ENCODE results near the gene CGB5. TPM values are rescaled to one million over a fixed set of nuclear protein-coding genes. Genes with fewer than 3 reads are reported as not detected.

The CGB5 gene
- total RNA-seq, 1 donor from 2014 or later, result 6.5 TPM

DNA sequence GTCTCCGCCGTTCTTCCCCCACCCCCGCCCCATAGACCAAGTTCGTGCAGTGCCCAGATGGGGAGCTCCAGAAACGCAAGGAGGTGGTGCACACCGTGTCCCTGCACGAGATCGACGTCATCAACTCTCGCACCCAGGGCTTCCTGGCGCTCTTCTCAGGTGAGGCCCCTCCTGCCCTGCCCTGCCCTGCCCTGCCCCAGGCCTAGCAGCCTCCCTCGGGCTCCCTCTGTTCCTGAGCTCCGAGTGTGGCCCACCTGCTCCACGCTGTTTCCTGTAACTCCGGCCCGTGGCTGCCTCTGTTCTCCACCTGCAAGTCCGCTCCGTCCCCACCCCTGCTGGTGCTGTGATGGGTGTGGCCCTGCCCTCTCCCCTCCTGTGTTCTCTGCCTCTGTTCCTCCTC, 33.2 kb upstream of the CGB5 start:
- Histone ChIP-seq H3K4me1 (ENCODE audit: insufficient read depth, low read length) (no peaks in the 10 kb centered on the region), H3K4me2 (ENCODE audit: low read length) (no peak overlapping the region), H3K9me3 (ENCODE audit: insufficient read depth, low read depth, low read length) (no peaks in the 10 kb centered on the region), H3K36me3 (ENCODE audit: insufficient read depth, low read length) (peaks cover 11% of the 10 kb centered on the region), H3K79me2 (ENCODE audit: insufficient read depth, low read length) (no peaks in the 10 kb centered on the region), H3K4me3 (ENCODE audit: insufficient read depth, low read depth, low read length) (no peak overlapping the region), H4K20me1 (ENCODE audit: insufficient read depth, low read length) (peaks cover 4% of the 10 kb centered on the region), H3K9ac (ENCODE audit: low read length) (no peak overlapping the region), H3K27ac (ENCODE audit: low read depth, low read length) (no peak overlapping the region), H2AFZ (ENCODE audit: low read depth, low read length) (no peak overlapping the region), H3K27me3 (ENCODE audit: insufficient read depth, low read length) (no peaks in the 10 kb centered on the region)
- Mint-ChIP-seq H3K36me3 (ENCODE audit: low read depth, unreplicated experiment) (peaks cover 14% of the 10 kb centered on the region), H3K9me3 (ENCODE audit: unreplicated experiment) (no peaks in the 10 kb centered on the region), H3K27ac (ENCODE audit: unreplicated experiment) (no peak overlapping the region), H3K4me3 (ENCODE audit: unreplicated experiment) (no peak overlapping the region), H3K27me3 (ENCODE audit: low read depth, unreplicated experiment) (no peaks in the 10 kb centered on the region), H3K4me1 (ENCODE audit: low read depth, unreplicated experiment) (no peaks in the 10 kb centered on the region)
- DNase-seq (ENCODE audit: low read depth) (no peak), FAIRE-seq (no peak)
- TF ChIP-seq, protein P1, sequence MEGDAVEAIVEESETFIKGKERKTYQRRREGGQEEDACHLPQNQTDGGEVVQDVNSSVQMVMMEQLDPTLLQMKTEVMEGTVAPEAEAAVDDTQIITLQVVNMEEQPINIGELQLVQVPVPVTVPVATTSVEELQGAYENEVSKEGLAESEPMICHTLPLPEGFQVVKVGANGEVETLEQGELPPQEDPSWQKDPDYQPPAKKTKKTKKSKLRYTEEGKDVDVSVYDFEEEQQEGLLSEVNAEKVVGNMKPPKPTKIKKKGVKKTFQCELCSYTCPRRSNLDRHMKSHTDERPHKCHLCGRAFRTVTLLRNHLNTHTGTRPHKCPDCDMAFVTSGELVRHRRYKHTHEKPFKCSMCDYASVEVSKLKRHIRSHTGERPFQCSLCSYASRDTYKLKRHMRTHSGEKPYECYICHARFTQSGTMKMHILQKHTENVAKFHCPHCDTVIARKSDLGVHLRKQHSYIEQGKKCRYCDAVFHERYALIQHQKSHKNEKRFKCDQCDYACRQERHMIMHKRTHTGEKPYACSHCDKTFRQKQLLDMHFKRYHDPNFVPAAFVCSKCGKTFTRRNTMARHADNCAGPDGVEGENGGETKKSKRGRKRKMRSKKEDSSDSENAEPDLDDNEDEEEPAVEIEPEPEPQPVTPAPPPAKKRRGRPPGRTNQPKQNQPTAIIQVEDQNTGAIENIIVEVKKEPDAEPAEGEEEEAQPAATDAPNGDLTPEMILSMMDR (IDR thresholded peaks at IDR 0.05; ENCODE audit: insufficient read depth, low read depth, low read length), result no peak

- no peaks in the 10 kb centered on the region for H3K9me3 ChIP-seq (ENCODE audit: insufficient read depth, low read depth, low read length)
- H3K9ac ChIP-seq (ENCODE audit: low read length), result no peak overlapping the region
- H3K27ac ChIP-seq (ENCODE audit: low read depth, low read length), result no peak overlapping the region
- no peaks in the 10 kb centered on the region for H3K27me3 ChIP-seq (ENCODE audit: insufficient read depth, low read length)
- H3K4me1 ChIP-seq (ENCODE audit: insufficient read depth, low read length), result no peaks in the 10 kb centered on the region
- Mint-ChIP-seq H3K9me3 (ENCODE audit: unreplicated experiment) (no peaks in the 10 kb centered on the region), H3K27ac (ENCODE audit: unreplicated experiment) (no peak overlapping the region), H3K4me1 (ENCODE audit: low read depth, unreplicated experiment) (no peaks in the 10 kb centered on the region), H3K36me3 (ENCODE audit: low read depth, unreplicated experiment) (peaks cover 20% of the 10 kb centered on the region), H3K27me3 (ENCODE audit: low read depth, unreplicated experiment) (no peaks in the 10 kb centered on the region), H3K4me3 (ENCODE audit: unreplicated experiment) (no peak overlapping the region)
- DNase-seq (ENCODE audit: low read depth) (no peak), FAIRE-seq (no peak)
- H3K4me2 ChIP-seq (ENCODE audit: low read length), result no peak overlapping the region
- TF ChIP-seq, protein P1 (IDR thresholded peaks at IDR 0.05; ENCODE audit: insufficient read depth, low read depth, low read length), result no peak
- no peak for TF ChIP-seq EZH2 (IDR thresholded peaks at IDR 0.05; ENCODE audit: insufficient read depth, low read length)
- no peak overlapping the region for H2AFZ ChIP-seq (ENCODE audit: low read depth, low read length)
- peaks cover 10% of the 10 kb centered on the region for H3K36me3 ChIP-seq (ENCODE audit: insufficient read depth, low read length)
- H4K20me1 ChIP-seq (ENCODE audit: insufficient read depth, low read length), result peaks cover 4% of the 10 kb centered on the region
- H3K79me2 ChIP-seq (ENCODE audit: insufficient read depth, low read length), result no peaks in the 10 kb centered on the region
- no peak overlapping the region for H3K4me3 ChIP-seq (ENCODE audit: insufficient read depth, low read depth, low read length)
Observed at GRCh38 chr19:49011194-49011593, 32.5 kb upstream of the CGB5 start.

DNA sequence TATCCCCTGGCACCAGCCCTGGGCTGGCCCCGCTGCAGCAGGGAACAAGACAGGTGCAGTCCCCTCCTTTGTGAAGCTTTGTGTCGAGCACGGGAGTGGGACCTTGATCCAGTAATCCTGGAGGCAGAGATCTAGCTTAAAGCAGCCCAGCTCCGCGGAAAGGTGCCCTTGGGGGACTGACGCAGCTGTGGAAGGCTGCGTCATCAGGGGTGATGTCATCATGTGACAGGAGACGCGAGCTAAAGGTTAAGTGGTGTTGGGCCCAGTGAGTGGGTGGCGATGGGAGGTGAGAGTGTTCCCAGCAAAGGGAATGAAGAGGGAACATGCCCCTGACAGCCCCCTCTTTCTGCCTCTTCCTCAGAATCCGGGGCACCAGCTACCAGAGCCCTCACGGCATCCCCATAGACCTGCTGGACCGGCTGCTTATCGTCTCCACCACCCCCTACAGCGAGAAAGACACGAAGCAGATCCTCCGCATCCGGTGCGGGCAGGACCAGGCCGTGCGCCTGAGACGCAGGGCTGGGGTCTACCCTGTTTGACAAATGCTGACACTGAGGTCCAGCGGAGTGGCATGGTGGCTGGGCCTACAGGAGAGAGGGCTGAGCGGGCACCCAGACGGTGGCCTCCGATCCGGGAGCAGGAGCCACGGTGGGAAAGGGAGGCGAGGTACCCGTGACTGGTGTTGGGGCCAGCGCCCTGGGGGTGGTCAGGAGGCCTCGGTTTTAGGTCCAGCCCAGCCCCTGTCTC, 29.4 kb upstream of the CGB5 start:
- H3K4me3 ChIP-seq (ENCODE audit: insufficient read depth, low read depth, low read length), result no peak overlapping the region
- Mint-ChIP-seq H3K36me3 (ENCODE audit: low read depth, unreplicated experiment) (peaks cover 22% of the 10 kb centered on the region), H3K4me3 (ENCODE audit: unreplicated experiment) (no peak overlapping the region)

More for the DNA sequence above, 29.4 kb upstream of the CGB5 start:
- no peaks in the 10 kb centered on the region for H3K9me3 ChIP-seq (ENCODE audit: insufficient read depth, low read depth, low read length)
- H3K9ac ChIP-seq (ENCODE audit: low read length), result no peak overlapping the region
- no peak overlapping the region for H3K4me2 ChIP-seq (ENCODE audit: low read length)
- no peaks in the 10 kb centered on the region for H3K79me2 ChIP-seq (ENCODE audit: insufficient read depth, low read length)
- no peaks in the 10 kb centered on the region for H3K27me3 ChIP-seq (ENCODE audit: insufficient read depth, low read length)
- Mint-ChIP-seq H3K9me3 (ENCODE audit: unreplicated experiment) (no peaks in the 10 kb centered on the region), H3K27me3 (ENCODE audit: low read depth, unreplicated experiment) (peaks cover 2% of the 10 kb centered on the region), H3K4me1 (ENCODE audit: low read depth, unreplicated experiment) (peaks cover 3% of the 10 kb centered on the region), H3K27ac (ENCODE audit: unreplicated experiment) (peak overlapping the region; percentile 66)
- FAIRE-seq (no peak), DNase-seq (ENCODE audit: low read depth) (no peak)
- peaks cover 4% of the 10 kb centered on the region for H4K20me1 ChIP-seq (ENCODE audit: insufficient read depth, low read length)
- TF ChIP-seq, protein P1 (IDR thresholded peaks at IDR 0.05; ENCODE audit: insufficient read depth, low read depth, low read length), result no peak
- no peak for TF ChIP-seq EZH2 (IDR thresholded peaks at IDR 0.05; ENCODE audit: insufficient read depth, low read length)
- H2AFZ ChIP-seq (ENCODE audit: low read depth, low read length), result no peak overlapping the region
- H3K27ac ChIP-seq (ENCODE audit: low read depth, low read length), result no peak overlapping the region
- peaks cover 14% of the 10 kb centered on the region for H3K4me1 ChIP-seq (ENCODE audit: insufficient read depth, low read length)
- peaks cover 10% of the 10 kb centered on the region for H3K36me3 ChIP-seq (ENCODE audit: insufficient read depth, low read length)

All from astrocyte (in vitro differentiated cells and primary cell).